Measurements from ENCODE around the gene CABYR. TPM values are rescaled to one million over a fixed set of nuclear protein-coding genes. Genes with fewer than 3 reads are reported as not detected.
A peak's percentile ranks its signal among the peaks of the same experiment; 100 is the strongest.

CABYR gene
- total RNA-seq, 4 donors from 2014 or later: 0.26 to 1.1 (median 0.78) TPM

GRCh38 chr18:24168496-24168895, 29.6 kb downstream of the CABYR start:
- H3K4me3 ChIP-seq: no peak overlapping the region
- H3K36me3 ChIP-seq: peaks cover 0 to 85% (median 5%) of the 10 kb centered on the region in 3 donors
- H3K27me3 ChIP-seq: no peaks in the 10 kb centered on the region
- H3K9me3 ChIP-seq: no peaks in the 10 kb centered on the region
- no peaks in the 10 kb centered on the region for H3K4me1 ChIP-seq
- H3K27ac ChIP-seq: no peak overlapping the region
- TF ChIP-seq POLR2A (IDR thresholded peaks at IDR 0.05) (no peak), CTCF (IDR thresholded peaks at IDR 0.05) (no peak)
- WGBS, 2 donors: 88 to 90% methylated on average over 7 of the region's 7 CpGs
- intact Hi-C loops (cut with DNase I): no loop called here
- no peak for DNase-seq

GRCh38 chr18:24170360-24170759, 31.5 kb downstream of the CABYR start:
- Histone ChIP-seq H3K4me3 (no peak overlapping the region), H3K4me1 (no peaks in the 10 kb centered on the region), H3K27ac (no peak overlapping the region), H3K36me3 (peaks cover 0 to 73% (median 5%) of the 10 kb centered on the region in 3 donors), H3K27me3 (no peaks in the 10 kb centered on the region), H3K9me3 (no peaks in the 10 kb centered on the region)
- TF ChIP-seq POLR2A (IDR thresholded peaks at IDR 0.05) (no peak), CTCF (IDR thresholded peaks at IDR 0.05) (no peak)
- intact Hi-C loops (cut with DNase I): no loop called here
- DNase-seq: no peak
- WGBS, 2 donors: 75 to 76% methylated on average over 6 to 7 of the region's 8 CpGs

- H3K4me3 ChIP-seq: no peak overlapping the region
- no peak overlapping the region for H3K27ac ChIP-seq
- 70 to 84% methylated on average over 3 of the region's 3 CpGs for WGBS, 2 donors
- intact Hi-C loops (cut with DNase I): no loop called here
- no peaks in the 10 kb centered on the region for H3K9me3 ChIP-seq
- no peak for TF ChIP-seq POLR2A (IDR thresholded peaks at IDR 0.05)
- no peak for TF ChIP-seq CTCF (IDR thresholded peaks at IDR 0.05)
- H3K27me3 ChIP-seq: no peaks in the 10 kb centered on the region
- H3K4me1 ChIP-seq: no peaks in the 10 kb centered on the region
- DNase-seq: no peak
- peaks cover 0 to 50% (median 0%) of the 10 kb centered on the region in 3 donors for H3K36me3 ChIP-seq
Observed at GRCh38 chr18:24173997-24174396, 35.1 kb downstream of the CABYR start.

- no peak for DNase-seq
- Histone ChIP-seq H3K36me3 (peaks cover 0 to 41% (median 0%) of the 10 kb centered on the region in 3 donors), H3K27me3 (no peaks in the 10 kb centered on the region), H3K4me3 (no peak overlapping the region), H3K9me3 (no peaks in the 10 kb centered on the region), H3K27ac (no peak overlapping the region), H3K4me1 (no peaks in the 10 kb centered on the region)
- TF ChIP-seq POLR2A (IDR thresholded peaks at IDR 0.05) (no peak), CTCF (IDR thresholded peaks at IDR 0.05) (peak in 5 of 6 experiments; percentile 51 to 66 (median 57))
- intact Hi-C loops (cut with DNase I): no loop called here
- 66% methylated on average over 7 of the region's 7 CpGs for WGBS, 2 donors
Observed at GRCh38 chr18:24176727-24177416, 38.0 kb downstream of the CABYR start.

GRCh38 chr18:24177499-24178133, 38.8 kb downstream of the CABYR start:
- Histone ChIP-seq H3K9me3 (no peaks in the 10 kb centered on the region), H3K4me3 (no peak overlapping the region), H3K27me3 (no peaks in the 10 kb centered on the region), H3K27ac (no peak overlapping the region), H3K36me3 (peaks cover 0 to 41% (median 0%) of the 10 kb centered on the region in 3 donors), H3K4me1 (no peaks in the 10 kb centered on the region)
- DNase-seq: no peak
- TF ChIP-seq CTCF (IDR thresholded peaks at IDR 0.05) (no peak), POLR2A (IDR thresholded peaks at IDR 0.05) (no peak)
- 69 to 83% methylated on average over 5 of the region's 5 CpGs for WGBS, 2 donors
- intact Hi-C loops (cut with DNase I): no loop called here
